ENCODE measurements around the gene C9orf78.
"Not testable (repeated sequence)": the region's sequence is repeated elsewhere in the genome, so short reads cannot be mapped to it uniquely, and the experiment has no call there.

Gene C9orf78

GRCh38 chr9:129811967-129812363, 23.1 kb downstream of the C9orf78 start:
- DNase-seq (ENCODE audit: low spot score), result no peak

GRCh38 chr9:129810788-129811187, 24.3 kb downstream of the C9orf78 start:
- DNase-seq (ENCODE audit: low spot score), result no peak

GRCh38 chr9:129810116-129810515, 25.0 kb downstream of the C9orf78 start:
- DNase-seq (ENCODE audit: low spot score), result no peak

GRCh38 chr9:129809346-129809745, 25.7 kb downstream of the C9orf78 start:
- DNase-seq (ENCODE audit: low spot score), result no peak

DNA sequence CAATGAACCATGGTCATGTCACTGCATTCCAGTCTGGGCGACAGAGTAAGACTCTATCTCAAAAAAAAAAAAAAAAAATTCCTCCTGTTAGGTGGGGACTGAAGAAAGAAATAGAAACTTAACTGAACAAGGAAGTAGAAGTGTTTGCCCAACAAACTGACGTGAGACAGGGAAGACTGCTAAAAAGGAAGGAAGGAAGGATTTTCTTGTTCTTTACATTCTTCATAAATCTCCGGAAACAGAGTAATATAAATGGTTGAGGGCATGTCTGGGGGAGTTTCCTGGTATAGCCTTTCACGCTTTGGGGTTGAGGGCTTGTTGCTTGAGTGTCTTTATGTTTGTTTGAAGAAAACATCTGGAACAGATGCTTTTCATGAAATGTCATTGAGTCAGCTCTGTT, 29.0 kb downstream of the C9orf78 start:
- DNase-seq (ENCODE audit: low spot score), result no peak

DNA sequence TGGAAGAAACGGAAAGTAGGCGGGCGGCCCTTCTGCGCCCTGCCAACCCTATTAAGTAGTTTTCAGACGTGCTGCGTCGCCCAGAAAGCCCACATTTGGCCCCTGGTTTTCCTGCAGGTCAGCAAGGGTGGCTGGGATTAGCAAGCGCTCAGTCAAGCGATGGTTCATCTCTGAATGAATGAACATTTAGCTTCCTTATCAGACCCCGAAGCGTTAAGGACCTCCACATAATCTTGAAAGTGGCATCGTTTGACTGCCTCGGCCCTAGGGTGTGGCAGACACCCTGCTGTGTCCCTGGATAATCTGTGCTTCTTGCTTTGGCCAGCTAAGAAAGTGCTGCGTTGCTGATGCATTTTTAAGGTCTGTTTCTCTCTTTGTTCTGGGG, 31.4 kb downstream of the C9orf78 start:
- DNase-seq (ENCODE audit: low spot score), result no peak

DNA sequence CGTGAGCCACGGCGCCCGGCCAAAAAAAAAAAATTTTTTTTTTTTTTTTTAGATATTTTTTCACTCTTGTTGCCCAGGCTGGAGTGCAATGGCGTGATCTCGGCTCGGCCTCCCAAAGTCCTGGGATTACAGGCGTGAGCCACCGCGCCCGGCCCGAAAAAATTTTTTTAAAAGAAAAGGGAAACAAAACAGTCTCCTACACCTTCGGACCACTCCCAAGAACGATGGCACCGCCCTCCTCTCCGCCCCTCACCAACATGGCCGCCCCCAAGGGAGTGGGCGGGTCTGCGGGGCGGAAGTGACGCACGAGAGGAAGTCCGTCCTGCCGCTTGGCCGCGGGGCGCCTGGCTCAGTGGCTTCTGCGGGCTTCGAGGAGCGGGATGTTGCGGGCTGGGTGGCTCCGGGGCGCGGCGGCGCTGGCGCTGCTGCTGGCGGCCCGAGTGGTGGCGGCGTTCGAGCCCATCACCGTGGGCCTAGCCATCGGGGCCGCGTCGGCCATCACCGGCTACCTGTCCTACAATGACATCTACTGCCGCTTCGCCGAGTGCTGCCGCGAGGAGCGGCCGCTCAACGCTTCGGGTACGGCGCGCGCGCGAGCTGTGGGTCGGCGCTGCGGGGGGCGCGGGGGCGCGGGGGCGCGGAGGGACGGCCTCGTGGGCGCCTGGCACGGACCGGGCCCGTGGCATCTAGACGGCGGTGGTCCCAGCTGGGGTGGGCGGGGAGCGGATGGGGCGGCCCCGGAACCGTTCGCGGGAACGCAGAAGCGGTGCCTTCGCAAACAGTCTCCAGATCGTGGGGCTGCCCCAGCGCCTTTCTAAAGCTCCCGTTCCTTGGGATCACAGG, 32.0 kb downstream of the C9orf78 start, which contains the start of gene TOR1B:
Gene TOR1B, plus strand, starts transcription at position 352 of the 843 bp plus-strand sequence. Its CDS starts 29 bp downstream, at position 381.
- DNase-seq (ENCODE audit: low spot score), result peak; percentile 87

GRCh38 chr9:129801504-129801903, 33.6 kb downstream of the C9orf78 start:
- no peak for DNase-seq (ENCODE audit: low spot score)

- DNase-seq (ENCODE audit: low spot score), result no peak
These were observed 36.1 kb downstream of the C9orf78 start for GRCh38 chr9:129798973-129799372.

- not testable (repeated sequence) for DNase-seq (ENCODE audit: low spot score)
These were observed 39.0 kb downstream of the C9orf78 start for GRCh38 chr9:129796029-129796428.

DNA sequence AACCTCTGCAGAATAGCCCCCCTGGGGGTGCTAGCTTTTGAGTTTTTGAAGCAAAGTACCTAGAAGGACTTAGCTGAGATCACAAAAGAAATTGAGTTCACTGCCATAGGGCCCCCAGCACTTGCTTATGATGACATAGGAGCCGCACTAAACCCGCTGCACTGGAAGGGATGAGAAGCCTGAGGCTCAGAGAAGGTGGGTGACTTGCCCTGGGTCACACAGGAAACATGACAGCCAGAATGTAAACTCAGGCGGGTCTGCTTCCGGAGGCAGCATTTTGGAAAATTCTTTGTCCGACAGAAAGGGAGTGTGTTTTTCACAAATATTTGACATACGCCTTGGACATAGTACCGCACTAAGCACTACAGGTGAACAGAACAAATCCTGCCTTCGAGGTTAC, 40.5 kb downstream of the C9orf78 start:
- DNase-seq (ENCODE audit: low spot score), result no peak

DNA sequence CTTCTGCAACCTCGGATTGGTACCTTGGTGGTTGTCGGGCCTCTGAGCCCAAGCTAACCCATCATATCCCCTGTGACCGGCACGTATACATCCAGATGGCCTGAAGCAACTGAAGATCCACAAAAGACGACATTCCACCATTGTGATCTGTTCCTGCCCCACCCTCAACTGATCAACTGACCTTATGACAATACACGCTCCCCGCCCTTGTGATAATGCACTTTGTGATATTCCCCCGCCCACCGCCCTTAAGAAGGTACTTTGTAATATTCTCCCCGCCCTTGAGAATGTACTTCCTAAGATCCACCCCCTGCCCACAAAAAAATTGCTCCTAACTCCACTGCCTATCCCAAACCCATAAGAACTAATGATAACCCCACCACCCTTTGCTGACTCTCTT, 48.6 kb downstream of the C9orf78 start:
- DNase-seq (ENCODE audit: low spot score), result no peak

DNA sequence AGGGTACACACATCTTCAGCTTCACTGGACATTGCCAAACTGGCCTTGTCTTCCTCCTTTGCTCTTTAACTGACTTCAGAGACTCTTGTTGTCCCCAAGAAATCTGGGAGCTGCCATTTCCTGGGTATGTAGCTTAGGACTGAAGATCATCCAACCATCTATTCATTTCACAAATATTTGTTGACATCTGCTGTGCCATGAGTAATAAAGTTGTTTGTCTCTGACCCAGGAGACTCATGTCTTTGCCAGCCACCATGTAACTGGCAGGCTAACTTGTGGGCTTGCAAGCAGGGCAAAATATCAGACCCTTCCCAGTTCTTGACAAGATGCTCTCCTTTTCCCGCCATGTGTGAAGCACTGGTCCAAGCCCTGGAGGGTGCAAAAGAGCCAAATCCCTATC, 49.2 kb downstream of the C9orf78 start:
- DNase-seq (ENCODE audit: low spot score), result no peak

- DNase-seq (ENCODE audit: low spot score), result not testable (repeated sequence)
These were observed 50.1 kb downstream of the C9orf78 start for GRCh38 chr9:129784970-129785369.

DNA sequence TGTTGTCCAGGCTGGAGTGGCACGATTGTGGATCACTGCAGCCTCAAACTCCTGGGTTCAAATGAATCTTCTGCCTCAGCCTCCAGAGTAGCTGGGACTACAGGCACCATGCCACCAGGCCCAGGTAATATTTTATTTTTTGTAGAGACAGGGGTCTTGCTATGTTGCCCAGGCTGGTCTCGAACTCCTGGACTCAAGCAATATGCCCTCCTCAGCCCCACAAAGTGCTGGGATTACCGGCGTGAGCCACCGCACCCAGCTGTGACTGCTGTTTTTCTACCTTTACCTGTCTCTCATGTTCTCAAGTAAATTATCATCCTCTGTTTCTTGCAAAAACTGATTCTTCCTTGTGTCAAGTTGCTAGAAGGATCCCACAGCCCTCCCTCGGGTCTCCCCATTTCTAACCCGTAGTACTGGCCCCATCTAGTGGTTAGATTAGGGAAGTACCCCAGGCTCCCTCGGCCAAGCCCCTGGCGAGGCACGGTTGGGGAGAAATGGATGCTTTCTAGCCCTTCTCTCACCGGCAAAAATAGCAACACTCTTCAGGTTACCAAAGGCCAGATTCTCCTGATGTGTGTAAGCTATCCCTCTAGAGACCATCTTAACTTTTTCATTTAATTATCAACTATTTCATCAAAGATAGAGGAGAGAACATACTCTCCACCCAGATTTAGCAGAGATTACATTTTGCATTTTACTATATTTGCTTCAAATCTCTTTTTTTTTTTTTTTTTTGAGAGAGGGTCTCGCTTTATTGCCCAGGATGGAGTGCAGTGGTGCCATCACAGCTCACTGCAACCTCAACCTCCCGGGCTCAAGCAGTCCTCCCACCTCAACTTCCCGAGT, 51.3 kb downstream of the C9orf78 start:
- peak; percentile 86 for DNase-seq (ENCODE audit: low spot score)

GRCh38 chr9:129781981-129782380, 53.1 kb downstream of the C9orf78 start:
- no peak for DNase-seq (ENCODE audit: low spot score)

GRCh38 chr9:129781131-129781530, 53.9 kb downstream of the C9orf78 start:
- no peak for DNase-seq (ENCODE audit: low spot score)

DNA sequence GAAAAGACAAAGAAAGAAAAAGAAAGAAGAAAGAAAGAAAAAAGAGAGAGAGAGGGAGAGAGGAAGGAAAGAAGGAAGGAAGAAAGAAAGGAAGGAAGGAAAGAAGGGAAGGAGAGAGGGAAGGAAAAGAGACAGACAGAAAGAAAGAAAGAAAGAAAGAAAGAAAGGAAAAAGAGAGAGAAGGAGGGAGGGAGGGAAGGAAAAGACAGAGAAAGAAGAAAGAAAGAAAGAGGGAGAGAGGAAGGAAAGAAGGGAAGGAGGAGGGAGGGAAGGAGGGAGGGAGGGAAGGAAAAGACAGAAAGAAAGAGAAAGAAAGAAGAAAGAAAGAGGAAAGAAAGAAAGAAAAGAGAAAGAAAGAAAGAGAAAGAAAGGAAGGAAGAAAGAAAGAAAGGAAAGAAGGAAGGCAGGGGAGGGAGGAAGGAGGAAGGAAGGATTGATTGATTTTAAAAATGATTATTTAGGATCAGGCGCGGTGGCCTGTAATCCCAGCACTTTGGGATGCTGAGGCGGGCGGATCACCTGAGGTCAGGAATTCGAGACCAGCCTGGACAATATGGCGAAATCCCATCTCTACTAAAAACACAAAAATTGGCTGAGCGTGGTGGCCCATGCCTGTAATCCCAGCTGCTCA, 55.4 kb downstream of the C9orf78 start:
- DNase-seq (ENCODE audit: low spot score), result no peak

DNA sequence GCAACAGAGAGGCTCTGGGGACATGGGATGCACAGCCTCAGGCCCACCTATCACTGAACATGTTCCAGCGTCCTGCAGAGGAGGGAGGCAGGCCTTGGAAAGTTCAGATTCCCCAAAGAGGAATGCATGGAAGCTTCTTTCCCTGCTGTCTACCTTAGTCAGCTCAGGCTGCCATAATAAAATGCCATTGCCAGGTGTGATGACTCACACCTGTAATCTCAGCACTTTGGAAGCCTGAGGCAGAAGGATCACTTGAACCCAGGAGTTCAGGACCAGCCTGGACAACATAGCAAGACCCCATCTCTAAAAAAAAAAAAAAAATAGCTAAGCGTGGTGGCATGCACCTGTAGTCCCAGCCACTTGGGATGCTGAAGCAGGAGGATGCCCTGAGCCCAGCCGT, 56.6 kb downstream of the C9orf78 start:
- DNase-seq (ENCODE audit: low spot score), result no peak

GRCh38 chr9:129777769-129778130, 57.3 kb downstream of the C9orf78 start:
- no peak for DNase-seq (ENCODE audit: low spot score)

Measured in COLO829 (cell line).